Tibial artery (tissue), 4 donors: Measurements from ENCODE around the gene GOPC.

ENCODE experiments used
- DNase-seq, 2 donors: peaks; one replicate each; pipeline ENCODE4 v3.0.0-alpha.2; 2019
- H3K27ac ChIP-seq, 2 donors: fragments of 200-600 bp; sonication (generic) in 1 of 2; 1 replicate in 1 of 2; 2 replicates in 1 of 2; pipeline ENCODE4 v1.5.1; 2018 to 2019; ENCODE audit warnings: mild to moderate bottlenecking in 1 of 2
- H3K27me3 ChIP-seq, 2 donors: fragments of 200-600 bp; sonication (generic) in 1 of 2; one replicate each; pipeline versions ENCODE4 v1.5.1 to v1.6.0; 2016 to 2019
- H3K36me3 ChIP-seq, 3 donors: fragments of 200-600 bp; sonication (generic) in 2 of 3; one replicate each; pipeline ENCODE4 v1.5.1; 2016 to 2019; ENCODE audit warnings: mild to moderate bottlenecking in 2 of 3
- H3K4me1 ChIP-seq, 4 donors: fragments of 200-600 bp; sonication (generic) in 2 of 4; 1 replicate in 3 of 4; 2 replicates in 1 of 4; pipeline ENCODE4 v1.5.1; 2016 to 2019
- H3K4me3 ChIP-seq, 2 donors: fragments of 200-600 bp; sonication (generic) in 1 of 2; 1 replicate in 1 of 2; 2 replicates in 1 of 2; pipeline ENCODE4 v1.5.1; 2018 to 2019; ENCODE audit warnings: mild to moderate bottlenecking in 2 of 2
- H3K9me3 ChIP-seq, 3 donors: fragments of 200-600 bp; sonication (generic) in 1 of 3; one replicate each; pipeline ENCODE4 v1.5.1; 2016 to 2019
- intact Hi-C: fragments of 100-400 bp; cut with DNase I; formaldehyde crosslinking; loops from one replicate; pipeline ENCODE4 v1.15.0; 2023; ENCODE audit warnings: low total_unique reads
- TF ChIP-seq, protein P1 (sequence below), 2 experiments: fragments of 200-600 bp in 1 of 2; fragments of 450-650 bp in 1 of 2; IDR thresholded peaks; one replicate each; pipeline ENCODE4 v1.5.1; 2017 to 2019; ENCODE audit warnings: antibody characterized with exemption in 2 of 2, mild to moderate bottlenecking in 1 of 2, moderate library complexity in 1 of 2

GOPC gene

DNA sequence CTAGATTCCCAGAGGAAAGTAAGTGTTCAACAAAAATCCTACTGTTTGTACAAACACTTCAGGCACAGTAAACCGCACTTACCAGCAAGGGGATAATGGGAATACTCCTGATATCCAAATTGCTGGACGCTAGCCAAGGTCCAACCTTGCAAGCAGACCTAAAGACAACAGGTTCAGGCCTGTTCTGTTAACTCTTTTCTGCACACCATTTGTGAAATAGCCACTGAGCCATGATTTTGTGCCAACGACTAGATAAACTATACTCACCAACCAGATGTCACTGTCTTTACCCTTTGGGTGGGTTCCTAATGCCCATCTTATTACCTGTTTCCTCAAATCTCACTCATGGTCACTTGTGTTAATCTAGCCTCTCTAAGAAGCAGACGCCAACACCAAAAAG lies 43.5 kb downstream of the GOPC start:
- H3K36me3 ChIP-seq = peaks cover 0 to 15% (median 14%) of the 10 kb centered on the region in 3 donors
- H3K27me3 ChIP-seq = no peaks in the 10 kb centered on the region
- DNase-seq = no peak
- no peak overlapping the region for H3K27ac ChIP-seq
- peaks cover 0 to 6% (median 0%) of the 10 kb centered on the region in 4 donors for H3K4me1 ChIP-seq
- H3K4me3 ChIP-seq = no peak overlapping the region
- intact Hi-C loops = loop anchor here (10.0 kb wide), 1 partner anchor 204 kb away; no protein-coding TSS in a partner anchor
- H3K9me3 ChIP-seq = no peaks in the 10 kb centered on the region
- TF ChIP-seq, protein P1, sequence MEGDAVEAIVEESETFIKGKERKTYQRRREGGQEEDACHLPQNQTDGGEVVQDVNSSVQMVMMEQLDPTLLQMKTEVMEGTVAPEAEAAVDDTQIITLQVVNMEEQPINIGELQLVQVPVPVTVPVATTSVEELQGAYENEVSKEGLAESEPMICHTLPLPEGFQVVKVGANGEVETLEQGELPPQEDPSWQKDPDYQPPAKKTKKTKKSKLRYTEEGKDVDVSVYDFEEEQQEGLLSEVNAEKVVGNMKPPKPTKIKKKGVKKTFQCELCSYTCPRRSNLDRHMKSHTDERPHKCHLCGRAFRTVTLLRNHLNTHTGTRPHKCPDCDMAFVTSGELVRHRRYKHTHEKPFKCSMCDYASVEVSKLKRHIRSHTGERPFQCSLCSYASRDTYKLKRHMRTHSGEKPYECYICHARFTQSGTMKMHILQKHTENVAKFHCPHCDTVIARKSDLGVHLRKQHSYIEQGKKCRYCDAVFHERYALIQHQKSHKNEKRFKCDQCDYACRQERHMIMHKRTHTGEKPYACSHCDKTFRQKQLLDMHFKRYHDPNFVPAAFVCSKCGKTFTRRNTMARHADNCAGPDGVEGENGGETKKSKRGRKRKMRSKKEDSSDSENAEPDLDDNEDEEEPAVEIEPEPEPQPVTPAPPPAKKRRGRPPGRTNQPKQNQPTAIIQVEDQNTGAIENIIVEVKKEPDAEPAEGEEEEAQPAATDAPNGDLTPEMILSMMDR (IDR thresholded peaks at IDR 0.05) = no peak

DNA sequence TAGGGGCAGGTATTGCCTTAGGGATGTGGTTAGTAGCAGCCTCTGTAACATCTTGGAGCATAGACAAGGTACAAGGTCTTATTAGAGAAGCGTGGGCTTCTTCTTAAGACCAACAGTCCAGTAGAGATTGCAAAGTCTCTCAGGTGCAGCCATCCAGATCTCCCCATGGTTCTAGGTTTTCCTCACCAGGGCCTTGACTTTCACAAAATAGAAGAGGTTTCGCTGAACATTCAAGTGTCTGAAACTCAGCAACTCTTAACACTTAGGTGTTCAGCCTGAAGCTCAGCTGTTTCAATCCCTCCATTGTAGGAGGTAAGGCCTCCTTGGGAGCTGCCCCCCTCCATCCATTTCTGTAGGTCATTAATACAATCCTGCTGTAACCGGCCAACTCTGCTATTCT lies 44.4 kb downstream of the GOPC start:
- Histone ChIP-seq H3K27ac (no peak overlapping the region), H3K4me1 (peaks cover 0 to 6% (median 0%) of the 10 kb centered on the region in 4 donors), H3K27me3 (no peaks in the 10 kb centered on the region), H3K36me3 (peaks cover 0 to 10% (median 10%) of the 10 kb centered on the region in 3 donors), H3K4me3 (no peak overlapping the region), H3K9me3 (no peaks in the 10 kb centered on the region)
- TF ChIP-seq, protein P1 (IDR thresholded peaks at IDR 0.05) = no peak
- intact Hi-C loops = loop anchor here (10.0 kb wide), 1 partner anchor 203 kb away; no protein-coding TSS in a partner anchor
- no peak for DNase-seq

DNA sequence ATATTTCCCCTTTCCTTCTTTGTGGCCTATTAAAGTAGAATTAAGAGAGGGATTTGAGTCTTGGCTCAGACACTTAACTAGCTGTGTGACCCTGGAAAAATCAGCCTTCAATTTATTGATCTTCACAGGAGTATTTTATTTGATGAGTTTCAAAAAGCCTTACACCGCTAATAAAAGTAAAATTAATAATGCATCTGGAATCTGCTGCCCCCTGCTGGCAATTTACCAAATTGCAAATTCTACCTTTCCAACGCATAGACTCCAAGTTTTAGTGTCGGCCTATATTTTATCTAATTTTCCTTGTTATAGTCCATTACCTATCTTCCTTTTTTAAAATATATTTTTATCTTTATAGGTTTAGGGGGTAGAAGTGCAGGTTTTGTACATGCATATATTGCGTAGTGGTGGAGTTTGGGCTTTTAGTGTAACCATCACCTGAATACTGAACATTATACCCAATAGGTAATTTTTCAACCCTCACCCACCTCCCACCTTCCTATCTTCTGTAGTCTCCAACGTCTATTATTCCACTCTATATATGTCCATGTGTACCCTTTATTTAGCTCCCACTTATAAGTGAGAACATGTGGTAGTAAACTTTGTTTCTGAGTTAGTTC lies 46.3 kb downstream of the GOPC start:
- TF ChIP-seq, protein P1 (IDR thresholded peaks at IDR 0.05) = peak; percentile 78 to 85
- intact Hi-C loops = loop anchor here (1.0 to 10.0 kb wide), 2 partner anchors 104 to 201 kb away; no protein-coding TSS in a partner anchor
- no peaks in the 10 kb centered on the region for H3K27me3 ChIP-seq
- peaks cover 0 to 6% (median 0%) of the 10 kb centered on the region in 4 donors for H3K4me1 ChIP-seq
- no peak overlapping the region for H3K27ac ChIP-seq
- H3K36me3 ChIP-seq = peaks cover 0 to 5% (median 0%) of the 10 kb centered on the region in 3 donors
- peak in 1 of 2 donors; percentile 57 for DNase-seq
- no peaks in the 10 kb centered on the region for H3K9me3 ChIP-seq
- no peak overlapping the region for H3K4me3 ChIP-seq

DNA sequence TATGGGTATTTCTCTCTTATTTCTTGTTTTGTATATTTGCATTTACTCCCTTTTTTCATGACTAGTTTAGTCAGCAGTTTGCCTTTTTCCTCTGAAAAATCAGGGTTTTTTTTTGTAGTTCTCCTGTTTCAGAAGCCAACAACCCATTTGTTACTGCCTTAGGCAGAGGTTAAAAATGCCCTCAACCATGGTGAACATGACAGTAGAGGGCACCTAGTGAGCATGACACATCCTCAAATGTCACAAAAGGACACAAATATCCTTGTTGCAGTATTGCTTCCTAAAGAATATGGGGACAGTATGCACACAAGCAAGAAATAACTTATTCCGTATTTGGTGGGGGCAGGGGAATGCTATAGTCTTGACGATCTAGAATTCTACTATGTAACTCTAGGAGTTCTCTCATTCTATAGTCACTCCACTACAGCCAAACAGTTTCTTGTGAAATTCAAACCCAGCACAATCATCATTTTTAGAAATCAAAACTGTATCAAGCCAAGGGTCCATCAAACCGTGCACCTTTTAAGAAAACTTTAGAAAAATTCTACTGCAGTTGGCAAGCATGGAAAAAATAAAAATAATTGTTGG lies 47.0 kb downstream of the GOPC start:
- Histone ChIP-seq H3K4me1 (peaks cover 0 to 6% (median 0%) of the 10 kb centered on the region in 4 donors), H3K36me3 (peaks cover 0 to under 1% (median 0%) of the 10 kb centered on the region in 3 donors), H3K4me3 (no peak overlapping the region), H3K27ac (no peak overlapping the region), H3K9me3 (no peaks in the 10 kb centered on the region), H3K27me3 (no peaks in the 10 kb centered on the region)
- no peak for DNase-seq
- intact Hi-C loops = loop anchor here (10.0 kb wide), 1 partner anchor 201 kb away; no protein-coding TSS in a partner anchor
- TF ChIP-seq, protein P1 (IDR thresholded peaks at IDR 0.05) = no peak

DNA sequence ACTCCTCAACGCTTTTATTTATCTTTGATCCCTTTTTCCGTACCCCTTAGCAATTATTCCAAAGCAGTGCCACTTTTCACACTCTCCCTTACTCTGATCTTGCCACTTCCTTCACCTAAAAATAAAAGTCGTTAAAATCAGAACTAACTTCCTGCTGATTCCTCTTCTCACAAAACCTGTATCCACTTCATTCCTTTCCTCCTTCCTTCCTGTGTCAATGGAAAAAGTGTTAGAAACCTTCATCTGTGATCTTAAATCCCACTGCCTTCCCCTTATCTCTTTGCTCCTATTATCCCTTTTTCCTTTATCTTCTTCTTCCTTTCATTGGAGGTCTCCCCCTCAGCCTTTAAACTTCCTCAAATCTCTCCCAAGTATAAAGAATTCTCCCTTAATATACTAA lies 49.2 kb downstream of the GOPC start:
- no peak for DNase-seq
- H3K4me1 ChIP-seq = peaks cover 0 to 14% (median 4%) of the 10 kb centered on the region in 4 donors
- H3K9me3 ChIP-seq = no peaks in the 10 kb centered on the region
- H3K36me3 ChIP-seq = no peaks in the 10 kb centered on the region
- TF ChIP-seq, protein P1 (IDR thresholded peaks at IDR 0.05) = no peak
- no peaks in the 10 kb centered on the region for H3K27me3 ChIP-seq
- no peak overlapping the region for H3K4me3 ChIP-seq
- H3K27ac ChIP-seq = no peak overlapping the region
- intact Hi-C loops = loop anchor here (10.0 kb wide), 1 partner anchor 198 kb away; no protein-coding TSS in a partner anchor
